Caco-2 (cell line): ENCODE results near the gene TMEM258. TPM values are rescaled to one million over a fixed set of nuclear protein-coding genes. Genes with fewer than 3 reads are reported as not detected.

Experiments used
- BruUV-seq: library from RNA; stranded (reverse); fragments of 400-500 nt; replicated peaks from 2 replicates; lab custom pipeline; 2021; lab: Mats Ljungman, UMichigan
- CTCF ChIA-PET: fragments of 300-600 bp; sonication (Branson Sonifier 250); formaldehyde crosslinking; loops from one replicate; lab custom pipeline; 2022; ENCODE audit warnings: antibody characterized with exemption; lab: Charles Lee
- POLR2A ChIA-PET: fragments of 300-600 bp; sonication (Branson Sonifier 250); formaldehyde crosslinking; loops from one replicate; lab custom pipeline; 2022; ENCODE audit warnings: antibody characterized with exemption; lab: Charles Lee
- DNase-seq, 2 experiments: peaks; one replicate each; pipeline versions ENCODE4 v3.0.0 to v3.0.0-alpha.2; 2020 to 2022
- H3K27me3 ChIP-seq: replicated peaks from 2 replicates; pipeline ENCODE4 v1.6.0; 2011; ENCODE audit warnings: low read length; ENCODE audit not compliant: control insufficient read depth, insufficient read depth
- H3K36me3 ChIP-seq: 2 replicates; pipeline ENCODE4 v1.5.1; 2011; ENCODE audit warnings: low read length; ENCODE audit not compliant: control insufficient read depth, insufficient read depth
- H3K4me1 ChIP-seq: fragments of 250-450 bp; sonication (Bioruptor Pico); 2 replicates; pipeline ENCODE4 v1.5.1; 2020; ENCODE audit warnings: mild to moderate bottlenecking
- H3K4me3 ChIP-seq: 2 replicates; pipeline ENCODE4 v1.5.1; 2011; ENCODE audit warnings: low read depth, mild to moderate bottlenecking, control low read depth, low read length
- H3K9me3 ChIP-seq: fragments of 250-450 bp; sonication (Bioruptor Pico); 2 replicates; pipeline ENCODE4 v1.5.1; 2020; ENCODE audit warnings: mild to moderate bottlenecking, moderate library complexity
- H3K27ac Mint-ChIP-seq: one replicate; pipeline ENCODE4 v1.8.0; 2022; ENCODE audit warnings: mixed read lengths; ENCODE audit not compliant: unreplicated experiment
- H3K27me3 Mint-ChIP-seq: one replicate; pipeline ENCODE4 v1.8.0; 2022; ENCODE audit warnings: mixed read lengths; ENCODE audit not compliant: insufficient read depth, unreplicated experiment
- H3K36me3 Mint-ChIP-seq: one replicate; pipeline ENCODE4 v1.8.0; 2022; ENCODE audit warnings: mild to moderate bottlenecking, mixed read lengths; ENCODE audit not compliant: insufficient read depth, unreplicated experiment
- H3K4me1 Mint-ChIP-seq: one replicate; pipeline ENCODE4 v1.8.0; 2022; ENCODE audit warnings: low read depth, mixed read lengths; ENCODE audit not compliant: unreplicated experiment
- H3K4me3 Mint-ChIP-seq: one replicate; pipeline ENCODE4 v1.8.0; 2022; ENCODE audit warnings: mild to moderate bottlenecking, moderate library complexity, mixed read lengths; ENCODE audit not compliant: unreplicated experiment
- H3K9me3 Mint-ChIP-seq: one replicate; pipeline ENCODE4 v1.8.0; 2022; ENCODE audit warnings: mixed read lengths; ENCODE audit not compliant: unreplicated experiment
- CTCF ChIP-seq, 2 experiments: fragments of 200-600 bp in 1 of 2; IDR thresholded peaks; 1 replicate in 1 of 2; 2 replicates in 1 of 2; pipeline versions ENCODE4 v1.5.1 to v1.8.0; 2011 to 2022; ENCODE audit warnings: antibody characterized with exemption in 1 of 2, control low read depth in 1 of 2, inconsistent platforms in 1 of 2, low read depth in 1 of 2, low read length in 1 of 2, mild to moderate bottlenecking in 1 of 2, moderate library complexity in 1 of 2; ENCODE audit not compliant: insufficient read depth in 1 of 2, severe bottlenecking in 1 of 2, unreplicated experiment in 1 of 2
- intact Hi-C: fragments of 100-400 bp; cut with micrococcal nuclease; formaldehyde crosslinking; loops from one replicate; pipeline ENCODE4 v1.10.0; 2022; ENCODE audit not compliant: unreplicated experiment
- total RNA-seq: library from RNA; stranded (reverse); gene quantifications from 2 replicates; pipeline ENCODE4 v1.2.3, GENCODE V29; 2022

The TMEM258 gene
- total RNA-seq, 1 experiment from 2014 or later = 197 TPM

GRCh38 chr11:61762798-61763197, 29.6 kb downstream of the TMEM258 start:
- Histone ChIP-seq H3K4me3 (no peak overlapping the region), H3K4me1 (peaks cover 52% of the 10 kb centered on the region), H3K27me3 (no peaks in the 10 kb centered on the region), H3K36me3 (peaks cover 4% of the 10 kb centered on the region), H3K9me3 (no peaks in the 10 kb centered on the region)
- no peak for TF ChIP-seq CTCF (IDR thresholded peaks at IDR 0.05; ENCODE audit: insufficient read depth in 1 of 2, low read depth in 1 of 2, low read length in 1 of 2, severe bottlenecking in 1 of 2, unreplicated experiment in 1 of 2)
- no TSS peak for BruUV-seq
- POLR2A ChIA-PET = no interaction called here
- CTCF ChIA-PET = no interaction called here
- peaks cover 48% of the 10 kb centered on the region for H3K36me3 Mint-ChIP-seq
- H3K9me3 Mint-ChIP-seq = no peaks in the 10 kb centered on the region
- no peaks in the 10 kb centered on the region for H3K27me3 Mint-ChIP-seq
- no peak overlapping the region for H3K4me3 Mint-ChIP-seq
- no peak overlapping the region for H3K27ac Mint-ChIP-seq
- H3K4me1 Mint-ChIP-seq = peaks cover 6% of the 10 kb centered on the region
- intact Hi-C loops = no loop called here
- no peak for DNase-seq

GRCh38 chr11:61762223-61762615, 30.2 kb downstream of the TMEM258 start:
- Mint-ChIP-seq H3K36me3 (peaks cover 44% of the 10 kb centered on the region), H3K27me3 (no peaks in the 10 kb centered on the region), H3K4me1 (peaks cover 3% of the 10 kb centered on the region), H3K27ac (peak overlapping the region; percentile 31), H3K9me3 (no peaks in the 10 kb centered on the region), H3K4me3 (no peak overlapping the region)
- peaks cover 55% of the 10 kb centered on the region for H3K4me1 ChIP-seq
- CTCF ChIA-PET = no interaction called here
- no peak for TF ChIP-seq CTCF (IDR thresholded peaks at IDR 0.05; ENCODE audit: insufficient read depth in 1 of 2, low read depth in 1 of 2, low read length in 1 of 2, severe bottlenecking in 1 of 2, unreplicated experiment in 1 of 2)
- no TSS peak for BruUV-seq
- no peak for DNase-seq
- intact Hi-C loops = no loop called here
- H3K9me3 ChIP-seq = no peaks in the 10 kb centered on the region
- H3K36me3 ChIP-seq = peaks cover 3% of the 10 kb centered on the region; the same call in 1 of the 2 replicates
- H3K4me3 ChIP-seq = no peak overlapping the region
- POLR2A ChIA-PET = no interaction called here
- H3K27me3 ChIP-seq = no peaks in the 10 kb centered on the region

GRCh38 chr11:61761440-61762222, 30.8 kb downstream of the TMEM258 start:
- no peaks in the 10 kb centered on the region for H3K9me3 ChIP-seq
- BruUV-seq = no TSS peak
- intact Hi-C loops = no loop called here
- ChIA-PET POLR2A (no interaction called here), CTCF (no interaction called here)
- peaks cover 3% of the 10 kb centered on the region; the same call in 1 of the 2 replicates for H3K36me3 ChIP-seq
- no peak for DNase-seq
- Mint-ChIP-seq H3K4me1 (peaks cover 8% of the 10 kb centered on the region), H3K36me3 (peaks cover 45% of the 10 kb centered on the region), H3K4me3 (no peak overlapping the region), H3K27me3 (no peaks in the 10 kb centered on the region), H3K9me3 (no peaks in the 10 kb centered on the region), H3K27ac (peak overlapping the region; percentile 31)
- no peaks in the 10 kb centered on the region for H3K27me3 ChIP-seq
- no peak overlapping the region for H3K4me3 ChIP-seq
- peaks cover 55% of the 10 kb centered on the region for H3K4me1 ChIP-seq
- TF ChIP-seq CTCF (IDR thresholded peaks at IDR 0.05; ENCODE audit: insufficient read depth in 1 of 2, low read depth in 1 of 2, low read length in 1 of 2, severe bottlenecking in 1 of 2, unreplicated experiment in 1 of 2) = no peak
